ENCODE results near the gene ADGRL1. TPM values are rescaled to one million over a fixed set of nuclear protein-coding genes. Genes with fewer than 3 reads are reported as not detected.
"Not testable (repeated sequence)": the region's sequence is repeated elsewhere in the genome, so short reads cannot be mapped to it uniquely, and the experiment has no call there.

ADGRL1 gene
- polyA plus RNA-seq, 2 donors = 4.7 to 11.1 TPM

DNA sequence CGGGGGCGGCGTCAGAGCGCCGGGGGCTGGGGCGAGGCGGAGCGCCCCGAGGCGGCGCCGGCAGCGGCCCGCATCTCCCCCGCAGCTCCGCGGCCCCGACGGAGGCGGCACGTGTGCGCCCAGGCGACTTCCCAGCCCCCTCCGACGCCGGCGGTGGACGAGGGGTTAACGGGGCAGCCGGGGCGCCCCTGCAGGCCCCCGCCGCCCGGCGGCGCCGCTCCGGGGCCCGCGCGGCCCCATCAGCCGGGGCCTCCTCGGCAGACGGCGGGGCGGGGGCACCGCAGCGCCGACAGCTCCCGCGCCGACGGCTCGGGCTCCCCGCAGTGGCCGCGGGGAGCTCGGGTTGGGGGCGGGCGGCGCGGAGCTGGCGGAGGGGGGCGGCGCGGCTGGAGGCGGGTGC, 339 bp upstream of the ADGRL1 start:
- 0 to 1% methylated on average over 38 to 67 of the region's 67 CpGs for WGBS, 2 donors
- Histone ChIP-seq H3K4me3 (ENCODE audit: low read depth in 1 of 2, low read length in 2 of 2) (peak overlapping the region; percentile 49 to 54), H3K27ac (ENCODE audit: low read depth in 2 of 2, low read length in 1 of 2) (peak overlapping the region; percentile 41 to 60), H3K4me1 (ENCODE audit: control insufficient read depth in 2 of 2, insufficient read depth in 2 of 2, low read length in 1 of 2) (peaks cover 0 to 12% of the 10 kb centered on the region in 2 donors)
- H3K9me3 ChIP-seq (ENCODE audit: control insufficient read depth in 2 of 2, insufficient read depth in 1 of 2, low read depth in 1 of 2, low read length in 1 of 2); H3K36me3 ChIP-seq (ENCODE audit: control insufficient read depth in 2 of 2, insufficient read depth in 2 of 2, low read length in 1 of 2); H3K27me3 ChIP-seq (ENCODE audit: control insufficient read depth in 1 of 2, insufficient read depth in 2 of 2, low read length in 2 of 2): not testable (repeated sequence)

DNA sequence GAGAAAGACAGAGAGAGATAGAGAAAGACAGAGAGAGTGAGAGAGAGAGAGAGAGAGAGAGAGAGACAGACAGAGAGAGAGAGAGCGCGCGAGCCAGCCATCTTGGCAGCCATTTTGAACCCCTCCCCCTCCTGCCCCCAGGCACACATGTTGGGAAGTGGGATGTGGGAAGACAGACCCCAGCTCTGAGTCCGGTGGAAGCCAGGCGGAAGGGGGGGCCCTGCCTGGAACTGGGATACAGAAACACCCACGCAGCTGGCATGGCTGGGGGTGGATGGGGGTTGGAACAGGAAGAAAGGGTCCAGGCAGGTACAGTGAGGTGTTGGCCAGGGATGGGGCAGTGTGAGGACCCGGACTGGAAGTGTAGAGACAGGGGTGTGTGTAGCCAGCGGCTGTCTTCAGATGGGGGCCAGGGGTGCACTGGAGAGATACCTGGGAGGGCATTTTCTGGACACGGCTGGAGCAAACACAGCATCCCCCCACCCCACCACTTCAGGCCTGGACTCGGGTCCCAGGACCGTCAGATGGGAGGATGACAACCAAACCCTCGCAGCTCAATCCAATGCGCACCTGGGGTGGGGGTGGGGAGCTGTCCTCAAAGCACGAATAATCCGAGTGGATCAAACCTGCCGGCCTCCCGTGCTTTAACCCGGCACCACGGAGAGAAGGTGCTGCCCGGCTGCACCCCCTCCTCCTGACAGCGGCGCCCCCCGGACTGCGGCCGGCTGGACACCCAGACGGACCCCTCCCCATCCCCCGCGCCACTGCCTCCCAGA, 1.1 kb downstream of the ADGRL1 start:
- H3K9me3 ChIP-seq (ENCODE audit: control insufficient read depth in 2 of 2, insufficient read depth in 1 of 2, low read depth in 1 of 2, low read length in 1 of 2); H3K36me3 ChIP-seq (ENCODE audit: control insufficient read depth in 2 of 2, insufficient read depth in 2 of 2, low read length in 1 of 2); H3K27me3 ChIP-seq (ENCODE audit: control insufficient read depth in 1 of 2, insufficient read depth in 2 of 2, low read length in 2 of 2): not testable (repeated sequence)
- Histone ChIP-seq H3K4me1 (ENCODE audit: control insufficient read depth in 2 of 2, insufficient read depth in 2 of 2, low read length in 1 of 2) (peaks cover 0 to 12% of the 10 kb centered on the region in 2 donors), H3K27ac (ENCODE audit: low read depth in 2 of 2, low read length in 1 of 2) (peak overlapping the region in 1 of 2 donors; percentile 46), H3K4me3 (ENCODE audit: low read depth in 1 of 2, low read length in 2 of 2) (peak overlapping the region; percentile 49 to 54)
- 13 to 18% methylated on average over 25 to 28 of the region's 28 CpGs for WGBS, 2 donors

DNA sequence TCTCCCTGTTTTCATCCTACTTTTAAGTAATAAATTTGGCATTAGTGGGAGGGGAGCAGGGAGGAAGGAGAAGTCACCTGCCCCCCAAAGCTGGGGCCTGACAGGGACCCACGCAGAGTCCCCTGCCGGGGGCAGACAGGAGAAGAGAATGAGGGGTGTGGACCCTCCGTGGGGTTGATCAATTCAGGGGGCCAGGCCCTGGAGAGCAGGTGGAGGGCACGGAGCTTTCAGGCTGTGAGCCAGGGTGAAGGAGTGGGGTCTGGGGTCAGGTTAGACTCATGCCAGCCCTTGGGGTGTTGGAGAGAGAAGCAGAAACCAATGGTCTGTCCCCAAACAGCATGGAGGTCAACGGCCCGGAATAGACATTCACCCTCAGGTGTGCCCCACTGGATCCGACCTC, 1.8 kb downstream of the ADGRL1 start:
- peak overlapping the region in 1 of 2 donors; percentile 7 for H3K27ac ChIP-seq (ENCODE audit: low read depth in 2 of 2, low read length in 1 of 2)
- peaks cover 0 to 10% of the 10 kb centered on the region in 2 donors for H3K4me1 ChIP-seq (ENCODE audit: control insufficient read depth in 2 of 2, insufficient read depth in 2 of 2, low read length in 1 of 2)
- H3K36me3 ChIP-seq (ENCODE audit: control insufficient read depth in 2 of 2, insufficient read depth in 2 of 2, low read length in 1 of 2); H3K4me3 ChIP-seq (ENCODE audit: low read depth in 1 of 2, low read length in 2 of 2); H3K27me3 ChIP-seq (ENCODE audit: control insufficient read depth in 1 of 2, insufficient read depth in 2 of 2, low read length in 2 of 2); H3K9me3 ChIP-seq (ENCODE audit: control insufficient read depth in 2 of 2, insufficient read depth in 1 of 2, low read depth in 1 of 2, low read length in 1 of 2): not testable (repeated sequence)
- WGBS, 2 donors = 63 to 64% methylated on average over 7 of the region's 7 CpGs

DNA sequence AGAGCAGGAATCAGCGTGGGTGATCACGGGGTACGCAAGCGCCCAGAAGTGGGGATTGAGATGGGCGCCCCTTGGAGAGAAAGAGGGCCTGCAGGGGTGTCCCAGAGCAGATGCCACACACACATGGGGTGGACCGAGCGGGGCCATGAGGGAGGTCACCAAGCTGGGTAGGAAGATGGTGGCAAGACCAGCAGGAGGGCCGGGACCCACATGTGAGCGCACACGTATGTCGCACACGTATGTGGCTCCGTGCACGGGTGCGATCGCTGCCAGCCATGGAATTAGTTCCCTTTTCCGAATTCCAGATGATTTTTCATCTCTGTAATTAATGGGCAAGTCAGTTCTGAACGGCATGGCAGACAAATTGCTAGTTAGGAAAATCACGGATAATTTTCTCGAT, 2.2 kb downstream of the ADGRL1 start:
- not testable (repeated sequence) for H3K4me3 ChIP-seq (ENCODE audit: low read depth in 1 of 2, low read length in 2 of 2); H3K9me3 ChIP-seq (ENCODE audit: control insufficient read depth in 2 of 2, insufficient read depth in 1 of 2, low read depth in 1 of 2, low read length in 1 of 2); H3K36me3 ChIP-seq (ENCODE audit: control insufficient read depth in 2 of 2, insufficient read depth in 2 of 2, low read length in 1 of 2); H3K27me3 ChIP-seq (ENCODE audit: control insufficient read depth in 1 of 2, insufficient read depth in 2 of 2, low read length in 2 of 2); H3K27ac ChIP-seq (ENCODE audit: low read depth in 2 of 2, low read length in 1 of 2)
- H3K4me1 ChIP-seq (ENCODE audit: control insufficient read depth in 2 of 2, insufficient read depth in 2 of 2, low read length in 1 of 2) = peaks cover 0 to 10% of the 10 kb centered on the region in 2 donors
- WGBS, 2 donors = 76 to 80% methylated on average over 20 of the region's 20 CpGs

DNA sequence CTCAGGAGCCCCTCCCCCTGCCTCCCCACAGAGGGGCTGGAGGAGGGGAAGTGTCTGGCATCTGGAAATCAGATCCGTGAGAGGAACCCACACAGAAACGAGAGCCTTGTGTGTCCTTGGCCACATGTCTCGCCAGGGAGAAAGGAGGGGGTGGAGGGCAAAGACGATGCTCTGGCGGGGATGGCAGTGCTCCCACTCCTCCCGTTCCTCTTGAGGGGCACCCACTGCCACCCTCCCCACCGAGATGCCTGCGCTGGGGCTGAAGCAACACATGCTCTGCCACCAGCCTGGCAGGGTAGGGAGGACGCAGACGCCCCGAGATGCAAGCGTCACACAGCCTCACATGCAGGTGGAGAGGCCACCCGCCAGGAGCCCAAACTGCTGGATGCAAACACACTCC, 2.8 kb downstream of the ADGRL1 start:
- H3K27ac ChIP-seq (ENCODE audit: low read depth in 2 of 2, low read length in 1 of 2) = no peak overlapping the region
- H3K4me1 ChIP-seq (ENCODE audit: control insufficient read depth in 2 of 2, insufficient read depth in 2 of 2, low read length in 1 of 2) = peaks cover 0 to 9% of the 10 kb centered on the region in 2 donors
- H3K9me3 ChIP-seq (ENCODE audit: control insufficient read depth in 2 of 2, insufficient read depth in 1 of 2, low read depth in 1 of 2, low read length in 1 of 2) = no peaks in the 10 kb centered on the region
- H3K4me3 ChIP-seq (ENCODE audit: low read depth in 1 of 2, low read length in 2 of 2) = no peak overlapping the region
- WGBS, 2 donors = 33 to 43% methylated on average over 13 of the region's 13 CpGs
- H3K27me3 ChIP-seq (ENCODE audit: control insufficient read depth in 1 of 2, insufficient read depth in 2 of 2, low read length in 2 of 2) = no peaks in the 10 kb centered on the region
- no peaks in the 10 kb centered on the region for H3K36me3 ChIP-seq (ENCODE audit: control insufficient read depth in 2 of 2, insufficient read depth in 2 of 2, low read length in 1 of 2)

DNA sequence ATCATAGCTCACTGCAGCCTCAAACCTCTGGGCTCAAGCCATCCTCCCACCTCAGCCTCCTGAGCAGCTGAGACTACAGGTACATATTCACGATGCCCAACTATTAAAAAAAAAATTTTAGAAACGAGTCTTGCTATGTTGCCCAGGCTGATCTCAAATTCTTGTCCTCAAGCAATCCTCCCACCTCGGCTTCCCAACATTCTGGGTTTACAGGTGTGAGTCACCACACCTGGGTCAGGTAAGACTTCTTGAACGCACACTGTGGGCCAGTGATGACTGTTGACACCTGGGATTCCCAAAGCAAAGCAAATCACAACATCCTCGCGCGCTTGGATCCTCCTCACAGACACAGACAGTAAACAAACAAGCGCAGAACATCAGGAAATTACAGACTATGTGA, 4.5 kb downstream of the ADGRL1 start:
- not testable (repeated sequence) for H3K27me3 ChIP-seq (ENCODE audit: control insufficient read depth in 1 of 2, insufficient read depth in 2 of 2, low read length in 2 of 2); H3K4me1 ChIP-seq (ENCODE audit: control insufficient read depth in 2 of 2, insufficient read depth in 2 of 2, low read length in 1 of 2); H3K4me3 ChIP-seq (ENCODE audit: low read depth in 1 of 2, low read length in 2 of 2); H3K36me3 ChIP-seq (ENCODE audit: control insufficient read depth in 2 of 2, insufficient read depth in 2 of 2, low read length in 1 of 2); H3K9me3 ChIP-seq (ENCODE audit: control insufficient read depth in 2 of 2, insufficient read depth in 1 of 2, low read depth in 1 of 2, low read length in 1 of 2); H3K27ac ChIP-seq (ENCODE audit: low read depth in 2 of 2, low read length in 1 of 2)
- 70 to 80% methylated on average over 8 of the region's 8 CpGs for WGBS, 2 donors

DNA sequence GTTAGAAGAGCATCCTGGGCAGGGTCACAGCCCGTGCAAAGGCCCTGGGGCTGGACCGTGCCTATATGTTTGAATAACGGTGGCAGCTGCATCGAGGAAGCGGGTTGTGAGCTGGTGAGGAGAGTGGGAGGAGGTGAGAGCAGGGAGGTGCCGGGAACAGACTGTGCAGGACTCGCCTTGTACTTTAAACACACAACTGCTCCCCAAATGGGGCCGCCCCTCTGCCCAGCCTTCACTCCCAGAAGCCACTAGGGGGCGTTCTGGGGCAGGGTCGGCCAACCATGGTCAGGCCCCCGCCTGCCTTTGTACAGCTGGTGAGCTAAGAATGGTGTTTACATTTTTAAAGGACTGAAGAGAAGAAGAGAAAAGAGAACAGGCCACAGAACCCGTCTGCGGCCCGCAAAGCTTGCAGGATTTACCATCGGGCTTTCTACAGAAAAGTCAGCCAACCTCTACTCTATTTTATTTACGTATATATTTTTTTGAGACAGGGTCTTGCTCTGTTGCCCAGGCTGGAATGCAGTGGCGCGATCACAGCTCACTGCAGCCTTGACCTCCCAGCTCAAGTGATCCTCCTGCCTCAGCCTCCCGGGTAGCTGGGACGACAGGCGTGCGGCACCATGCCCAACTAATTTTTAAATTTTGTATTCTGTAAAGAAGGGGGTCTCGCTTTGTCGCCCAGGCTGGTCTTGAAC, 5.7 kb downstream of the ADGRL1 start:
- H3K27me3 ChIP-seq (ENCODE audit: control insufficient read depth in 1 of 2, insufficient read depth in 2 of 2, low read length in 2 of 2); H3K9me3 ChIP-seq (ENCODE audit: control insufficient read depth in 2 of 2, insufficient read depth in 1 of 2, low read depth in 1 of 2, low read length in 1 of 2); H3K4me3 ChIP-seq (ENCODE audit: low read depth in 1 of 2, low read length in 2 of 2); H3K27ac ChIP-seq (ENCODE audit: low read depth in 2 of 2, low read length in 1 of 2); H3K36me3 ChIP-seq (ENCODE audit: control insufficient read depth in 2 of 2, insufficient read depth in 2 of 2, low read length in 1 of 2); H3K4me1 ChIP-seq (ENCODE audit: control insufficient read depth in 2 of 2, insufficient read depth in 2 of 2, low read length in 1 of 2): not testable (repeated sequence)
- 61 to 64% methylated on average over 24 of the region's 24 CpGs for WGBS, 2 donors

DNA sequence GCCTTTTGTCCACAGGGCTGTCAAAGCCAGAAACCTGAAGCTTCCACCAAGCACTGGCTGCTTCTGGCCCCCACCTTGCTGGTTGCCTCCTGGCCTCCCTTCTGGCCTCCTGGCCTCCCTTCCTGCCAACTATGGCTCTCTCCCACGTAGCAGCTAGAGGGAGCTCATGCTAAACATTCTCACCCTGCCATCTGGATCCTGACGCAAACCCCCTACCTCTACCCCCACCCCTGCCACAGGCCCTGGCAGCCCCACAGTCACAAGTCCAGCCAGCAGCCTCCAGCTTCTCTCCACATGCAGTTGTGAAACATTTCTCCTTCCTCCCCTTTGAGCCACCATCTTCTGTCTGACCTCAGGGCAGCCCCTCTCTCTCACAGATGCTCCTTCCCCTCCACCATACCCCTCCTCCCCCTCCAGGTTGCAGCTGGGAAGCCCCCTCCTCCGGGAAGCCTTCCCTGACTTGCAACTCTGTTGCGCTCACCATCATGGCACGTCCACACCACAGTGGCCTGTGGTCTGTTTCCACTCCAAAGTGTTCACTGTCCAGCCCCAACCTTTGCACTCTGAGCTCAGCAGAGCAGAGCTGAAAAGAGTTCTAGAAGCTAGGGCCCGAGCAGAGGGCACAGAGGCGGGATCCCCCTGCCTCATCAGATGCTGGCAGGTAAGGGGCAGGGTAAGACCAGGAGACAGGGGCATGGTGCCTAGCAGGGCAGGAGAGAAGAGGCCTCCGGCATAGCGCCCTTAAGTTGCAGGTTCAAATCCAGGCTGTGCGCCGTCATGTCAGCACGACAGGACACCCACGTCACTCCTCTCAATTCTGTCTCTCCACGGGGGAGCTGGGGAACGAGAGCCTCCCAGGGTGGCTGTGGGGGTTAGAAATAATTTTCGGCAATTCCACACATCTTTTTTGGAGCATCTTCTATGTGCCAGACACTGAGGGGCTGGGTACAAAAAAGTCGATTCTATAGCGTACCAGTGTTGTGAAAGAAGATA, 7.3 kb downstream of the ADGRL1 start:
- 83 to 87% methylated on average over 18 of the region's 18 CpGs for WGBS, 2 donors
- no peaks in the 10 kb centered on the region for H3K9me3 ChIP-seq (ENCODE audit: control insufficient read depth in 2 of 2, insufficient read depth in 1 of 2, low read depth in 1 of 2, low read length in 1 of 2)
- no peak overlapping the region for H3K4me3 ChIP-seq (ENCODE audit: low read depth in 1 of 2, low read length in 2 of 2)
- H3K4me1 ChIP-seq (ENCODE audit: control insufficient read depth in 2 of 2, insufficient read depth in 2 of 2, low read length in 1 of 2) = peaks cover 0 to 1% of the 10 kb centered on the region in 2 donors
- no peak overlapping the region for H3K27ac ChIP-seq (ENCODE audit: low read depth in 2 of 2, low read length in 1 of 2)
- H3K36me3 ChIP-seq (ENCODE audit: control insufficient read depth in 2 of 2, insufficient read depth in 2 of 2, low read length in 1 of 2) = no peaks in the 10 kb centered on the region
- no peaks in the 10 kb centered on the region for H3K27me3 ChIP-seq (ENCODE audit: control insufficient read depth in 1 of 2, insufficient read depth in 2 of 2, low read length in 2 of 2)

DNA sequence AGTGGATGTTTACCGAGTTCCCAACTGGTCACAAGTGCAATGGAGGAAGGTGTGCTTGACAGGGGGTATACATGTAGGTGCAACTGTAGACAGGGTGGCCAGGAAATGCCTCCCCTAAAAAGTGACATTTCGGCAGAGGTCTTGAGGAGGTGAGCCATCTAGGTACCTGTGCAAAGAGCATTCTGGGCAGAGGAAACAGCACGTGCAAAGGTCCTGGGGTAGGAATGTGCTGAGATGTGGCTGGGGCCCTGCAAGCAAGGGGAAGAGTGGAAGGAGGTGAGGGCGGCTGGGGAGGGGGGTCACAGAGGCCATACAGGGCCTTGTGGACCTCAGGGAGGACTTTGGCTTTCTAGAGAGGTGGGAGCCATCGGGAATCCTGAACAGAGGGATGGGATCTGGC, 8.1 kb downstream of the ADGRL1 start:
- WGBS, 2 donors = 89 to 93% methylated on average over 5 of the region's 5 CpGs
- H3K4me1 ChIP-seq (ENCODE audit: control insufficient read depth in 2 of 2, insufficient read depth in 2 of 2, low read length in 1 of 2) = no peaks in the 10 kb centered on the region
- H3K27ac ChIP-seq (ENCODE audit: low read depth in 2 of 2, low read length in 1 of 2) = no peak overlapping the region
- H3K4me3 ChIP-seq (ENCODE audit: low read depth in 1 of 2, low read length in 2 of 2) = no peak overlapping the region
- no peaks in the 10 kb centered on the region for H3K36me3 ChIP-seq (ENCODE audit: control insufficient read depth in 2 of 2, insufficient read depth in 2 of 2, low read length in 1 of 2)
- H3K9me3 ChIP-seq (ENCODE audit: control insufficient read depth in 2 of 2, insufficient read depth in 1 of 2, low read depth in 1 of 2, low read length in 1 of 2) = no peaks in the 10 kb centered on the region
- no peaks in the 10 kb centered on the region for H3K27me3 ChIP-seq (ENCODE audit: control insufficient read depth in 1 of 2, insufficient read depth in 2 of 2, low read length in 2 of 2)
